Activated CD4-positive, CD25-positive, alpha-beta regulatory T cell treated with anti-CD3 and anti-CD28 coated beads, Interleukin-2, amount 50 U/mL, for 72 hours (primary cell): Measurements from ENCODE around the gene POLR2H.

ENCODE experiments used
- DNase-seq: peaks from one replicate; pipeline ENCODE4 v3.0.0; 2021

Gene POLR2H

GRCh38 chr3:184361532-184361931 lies at the start of gene POLR2H, which contains the start of gene CLCN2:
TSS of gene POLR2H (plus strand) at chr3:184361710. CDS start at chr3:184363493, 1,783 bp downstream.
TSS of gene CLCN2 (minus strand) at chr3:184361605. CDS start at chr3:184361479, 126 bp downstream.
- DNase-seq: no peak

DNA sequence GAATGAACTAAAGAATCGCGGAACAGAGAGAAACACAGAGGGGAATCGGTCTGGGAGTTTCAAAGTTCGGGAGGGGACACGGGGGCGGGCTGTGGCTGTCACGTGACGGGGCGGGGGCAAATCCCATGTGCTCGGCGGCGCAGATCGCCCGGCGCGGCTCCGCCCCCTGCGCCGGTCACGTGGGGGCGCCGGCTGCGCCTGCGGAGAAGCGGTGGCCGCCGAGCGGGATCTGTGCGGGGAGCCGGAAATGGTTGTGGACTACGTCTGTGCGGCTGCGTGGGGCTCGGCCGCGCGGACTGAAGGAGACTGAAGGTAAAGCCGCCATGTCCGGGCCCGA lies 47.2 kb upstream of the POLR2H start, which contains the start of gene EIF4G1:
TSS of gene EIF4G1 (plus strand) at position 244 of the 337 bp plus-strand sequence. CDS start 1,191 bp downstream, outside the sequence.
- DNase-seq: peak; percentile 94

DNA sequence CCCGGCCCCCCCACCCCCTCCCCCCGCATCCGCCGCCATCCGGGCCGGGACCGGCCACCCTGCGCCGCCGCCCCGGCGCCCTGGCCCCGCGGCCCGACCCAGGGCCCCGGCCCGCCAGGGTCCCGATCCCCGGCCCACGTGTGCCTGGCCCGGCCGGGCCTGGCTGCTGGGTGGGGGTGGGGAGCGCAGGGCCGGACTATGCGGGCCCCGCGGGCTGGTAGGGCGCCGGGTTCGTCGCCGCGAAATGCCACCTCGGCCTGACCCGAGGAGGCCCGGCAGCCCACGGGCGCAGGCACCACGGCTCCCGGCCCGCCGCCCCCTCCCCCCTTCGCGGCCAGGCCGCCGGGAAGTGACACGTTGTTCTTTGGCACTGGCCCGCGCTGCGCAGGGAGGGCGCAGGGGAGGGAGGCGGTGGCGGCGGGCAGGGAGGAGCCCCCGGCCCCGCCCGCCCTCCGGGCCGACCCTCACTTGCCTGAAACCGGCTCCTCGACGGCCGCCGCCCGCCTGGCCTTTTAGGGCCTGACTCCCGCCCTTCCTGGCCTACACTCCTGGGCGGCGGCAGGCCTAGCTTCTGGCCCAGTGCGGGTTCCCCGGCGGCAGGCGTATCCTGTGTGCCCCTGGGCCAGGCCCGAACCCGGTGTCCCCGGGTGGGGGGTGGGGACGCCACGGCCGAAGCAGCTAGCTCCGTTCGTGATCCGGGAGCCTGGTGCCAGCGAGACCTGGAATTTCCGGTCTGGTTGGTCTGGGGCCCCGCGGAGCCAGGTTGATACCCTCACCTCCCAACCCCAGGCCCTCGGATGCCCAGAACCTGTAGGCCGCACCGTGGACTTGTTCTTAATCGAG lies 46.6 kb upstream of the POLR2H start:
- DNase-seq: peak; percentile 66

DNA sequence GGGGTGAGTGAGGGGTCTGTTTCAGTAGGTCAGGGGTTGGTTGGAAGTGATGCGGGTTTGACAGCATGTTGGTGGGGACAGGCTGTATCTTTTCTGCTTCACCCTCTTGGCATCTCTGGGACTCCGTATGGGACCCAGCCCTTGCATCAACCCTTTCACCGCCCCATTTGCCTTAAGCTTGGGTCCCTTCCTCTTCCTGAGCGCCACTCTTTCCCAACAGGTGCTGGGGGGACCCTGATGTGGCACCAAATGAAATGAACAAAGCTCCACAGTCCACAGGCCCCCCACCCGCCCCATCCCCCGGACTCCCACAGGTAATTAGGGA lies 46.0 kb upstream of the POLR2H start:
- DNase-seq: no peak

- DNase-seq: no peak
Measured at GRCh38 chr3:184315871-184316661, 45.4 kb upstream of the POLR2H start.

DNA sequence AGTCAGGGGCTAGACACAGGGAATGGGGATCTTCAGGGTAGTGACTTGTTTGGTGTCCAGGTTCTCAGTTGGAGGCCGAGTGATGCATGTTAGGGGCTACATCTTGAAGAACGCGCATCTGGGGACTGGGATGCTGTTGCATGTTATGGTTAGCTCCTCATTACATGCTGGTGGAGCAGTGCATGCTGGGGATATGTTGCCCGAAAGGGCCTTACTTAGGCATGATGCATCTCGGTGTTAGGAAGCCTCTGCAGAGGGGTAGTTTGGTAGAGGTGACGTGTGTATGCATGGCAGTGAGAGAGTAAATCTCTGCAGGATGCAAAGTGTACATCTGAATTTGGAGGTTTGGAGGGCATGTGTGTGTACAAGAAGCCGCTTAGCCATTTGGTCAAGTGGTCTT lies 44.7 kb upstream of the POLR2H start:
- no peak for DNase-seq

DNA sequence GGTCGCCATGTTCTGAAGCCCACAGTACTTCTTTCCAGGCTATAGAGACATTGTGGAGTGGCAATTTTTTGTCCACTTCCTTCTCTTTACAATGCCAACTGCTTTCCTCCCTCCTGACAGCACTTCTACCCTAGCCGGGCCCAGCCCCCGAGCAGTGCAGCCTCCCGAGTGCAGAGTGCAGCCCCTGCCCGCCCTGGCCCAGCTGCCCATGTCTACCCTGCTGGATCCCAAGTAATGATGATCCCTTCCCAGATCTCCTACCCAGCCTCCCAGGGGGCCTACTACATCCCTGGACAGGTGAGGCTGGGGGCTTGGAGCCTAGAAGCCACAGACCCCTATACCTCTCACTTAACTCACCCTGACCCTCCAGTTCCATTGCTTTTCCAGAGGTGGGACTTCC lies 44.3 kb upstream of the POLR2H start:
- no peak for DNase-seq

GRCh38 chr3:184320104-184320445 lies 41.4 kb upstream of the POLR2H start:
- DNase-seq: no peak

- no peak for DNase-seq
Measured at GRCh38 chr3:184321666-184322065, 39.8 kb upstream of the POLR2H start.

GRCh38 chr3:184322731-184323487 lies 38.6 kb upstream of the POLR2H start:
- DNase-seq: no peak

DNA sequence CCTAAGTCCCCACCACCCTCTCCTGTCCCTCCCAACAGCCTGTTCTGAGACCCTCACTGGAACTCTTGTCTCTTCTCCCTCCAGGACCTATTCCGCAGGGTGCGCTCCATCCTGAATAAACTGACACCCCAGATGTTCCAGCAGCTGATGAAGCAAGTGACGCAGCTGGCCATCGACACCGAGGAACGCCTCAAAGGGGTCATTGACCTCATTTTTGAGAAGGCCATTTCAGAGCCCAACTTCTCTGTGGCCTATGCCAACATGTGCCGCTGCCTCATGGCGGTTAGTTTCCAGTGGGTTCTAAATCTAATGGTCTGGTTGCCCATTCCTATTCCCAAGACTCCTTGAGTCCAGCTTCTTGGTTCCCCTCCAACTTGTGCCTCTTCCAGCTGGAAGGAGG lies 37.8 kb upstream of the POLR2H start:
- no peak for DNase-seq

- DNase-seq: no peak
Measured at GRCh38 chr3:184325269-184325668, 36.2 kb upstream of the POLR2H start.

DNA sequence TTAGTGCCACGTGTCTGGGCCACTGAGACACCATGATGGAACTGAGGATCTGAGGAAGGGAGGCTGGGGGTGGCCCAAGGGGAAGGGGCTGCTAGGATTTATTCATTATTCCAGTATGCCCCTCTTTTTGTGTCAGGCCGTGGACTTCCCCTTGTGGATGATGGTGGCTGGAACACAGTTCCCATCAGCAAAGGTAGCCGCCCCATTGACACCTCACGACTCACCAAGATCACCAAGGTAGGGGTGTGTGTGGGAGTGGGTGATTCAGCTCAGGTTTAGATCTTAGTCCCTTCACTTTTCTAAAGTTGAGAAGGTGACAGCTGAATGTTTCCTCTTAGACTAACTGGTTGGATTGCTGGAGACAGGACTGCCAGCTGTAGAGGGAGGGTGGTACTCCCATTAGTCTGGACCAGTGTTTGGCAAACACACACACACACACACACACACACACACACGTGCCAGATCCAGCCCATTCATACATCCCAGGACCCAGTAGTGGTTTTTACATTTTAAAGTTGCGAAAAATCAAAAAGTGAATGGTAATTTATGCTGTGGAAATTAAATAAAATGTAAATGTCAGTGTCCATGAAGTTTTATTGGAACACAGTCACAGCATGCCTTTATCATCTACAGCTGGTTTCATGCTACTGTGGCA lies 35.7 kb upstream of the POLR2H start:
- DNase-seq: no peak

- DNase-seq: no peak
Measured at GRCh38 chr3:184327171-184327570, 34.3 kb upstream of the POLR2H start.

- DNase-seq: no peak
Measured at GRCh38 chr3:184328516-184328915, 33.0 kb upstream of the POLR2H start.

DNA sequence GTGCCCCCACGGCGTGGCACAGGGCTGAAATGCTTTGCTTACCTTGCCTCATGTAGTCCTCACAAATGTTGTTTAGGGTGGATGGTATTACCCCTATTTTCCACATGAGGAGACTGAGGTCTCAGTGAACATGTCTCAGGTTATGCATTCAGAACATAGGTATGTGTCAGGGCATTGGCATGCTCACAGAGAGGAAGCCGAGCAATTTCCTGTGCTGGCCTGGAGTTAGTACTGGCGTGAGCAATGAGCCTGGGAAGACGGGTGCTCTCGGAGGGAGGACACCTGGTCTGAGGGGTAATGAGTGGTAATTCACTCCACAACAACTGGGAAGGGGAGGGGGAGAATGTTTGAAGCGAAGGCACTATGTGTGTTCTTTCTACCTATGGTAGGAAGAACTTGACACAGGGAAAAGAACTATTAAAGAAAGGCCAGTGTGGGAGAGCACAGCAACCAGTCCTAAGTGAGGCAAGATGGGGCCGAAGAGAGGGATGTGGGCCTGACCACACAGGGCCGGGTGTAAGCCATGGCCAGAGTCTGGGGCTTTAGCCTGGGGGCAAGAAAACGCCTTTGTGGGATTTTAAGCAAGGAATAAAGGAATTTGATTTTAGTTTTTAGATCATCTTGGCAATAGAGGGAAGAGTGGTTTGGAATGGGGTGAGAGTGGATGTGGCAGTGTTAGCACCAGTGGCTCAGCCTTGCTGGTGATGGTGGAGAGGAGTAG lies 29.0 kb upstream of the POLR2H start:
- no peak for DNase-seq

- DNase-seq: no peak
Measured at GRCh38 chr3:184333190-184333589, 28.3 kb upstream of the POLR2H start.

- DNase-seq: no peak
Measured at GRCh38 chr3:184333700-184334099, 27.8 kb upstream of the POLR2H start.

DNA sequence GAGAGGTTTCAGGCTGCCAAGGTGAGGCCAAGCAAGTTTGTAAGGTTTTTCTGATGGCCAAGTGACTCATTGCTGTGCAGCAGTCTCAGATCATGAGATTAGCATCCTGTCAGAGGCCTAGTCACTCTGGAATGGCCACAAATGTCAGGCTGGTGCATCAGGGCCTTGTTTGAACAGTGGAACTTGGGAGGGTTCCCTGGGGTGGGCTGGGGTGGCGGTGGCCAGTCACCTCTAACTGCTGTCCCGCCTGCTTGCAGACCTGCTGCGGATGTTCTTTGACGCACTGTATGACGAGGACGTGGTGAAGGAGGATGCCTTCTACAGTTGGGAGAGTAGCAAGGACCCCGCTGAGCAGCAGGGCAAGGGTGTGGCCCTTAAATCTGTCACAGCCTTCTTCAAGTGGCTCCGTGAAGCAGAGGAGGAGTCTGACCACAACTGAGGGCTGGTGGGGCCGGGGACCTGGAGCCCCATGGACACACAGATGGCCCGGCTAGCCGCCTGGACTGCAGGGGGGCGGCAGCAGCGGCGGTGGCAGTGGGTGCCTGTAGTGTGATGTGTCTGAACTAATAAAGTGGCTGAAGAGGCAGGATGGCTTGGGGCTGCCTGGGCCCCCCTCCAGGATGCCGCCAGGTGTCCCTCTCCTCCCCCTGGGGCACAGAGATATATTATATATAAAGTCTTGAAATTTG lies 26.9 kb upstream of the POLR2H start:
- no peak for DNase-seq

DNA sequence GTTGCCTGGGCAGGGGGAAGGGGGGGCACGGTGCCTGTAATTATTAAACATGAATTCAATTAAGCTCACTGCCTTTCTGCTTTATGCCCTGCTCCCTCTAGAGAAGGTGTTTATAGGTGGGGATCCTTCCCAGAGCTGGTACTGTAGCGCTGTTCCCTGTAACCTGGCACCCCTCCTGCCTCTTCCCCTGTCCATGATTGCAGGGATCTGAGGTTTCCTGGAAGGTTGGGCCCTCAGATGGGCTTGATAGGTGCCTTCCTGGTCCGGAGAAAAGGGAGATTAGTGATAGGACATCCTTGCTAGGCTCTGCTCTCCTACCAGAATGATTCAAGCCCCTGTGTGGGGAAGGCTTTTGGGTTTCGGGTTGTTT lies 26.2 kb upstream of the POLR2H start:
- no peak for DNase-seq

DNA sequence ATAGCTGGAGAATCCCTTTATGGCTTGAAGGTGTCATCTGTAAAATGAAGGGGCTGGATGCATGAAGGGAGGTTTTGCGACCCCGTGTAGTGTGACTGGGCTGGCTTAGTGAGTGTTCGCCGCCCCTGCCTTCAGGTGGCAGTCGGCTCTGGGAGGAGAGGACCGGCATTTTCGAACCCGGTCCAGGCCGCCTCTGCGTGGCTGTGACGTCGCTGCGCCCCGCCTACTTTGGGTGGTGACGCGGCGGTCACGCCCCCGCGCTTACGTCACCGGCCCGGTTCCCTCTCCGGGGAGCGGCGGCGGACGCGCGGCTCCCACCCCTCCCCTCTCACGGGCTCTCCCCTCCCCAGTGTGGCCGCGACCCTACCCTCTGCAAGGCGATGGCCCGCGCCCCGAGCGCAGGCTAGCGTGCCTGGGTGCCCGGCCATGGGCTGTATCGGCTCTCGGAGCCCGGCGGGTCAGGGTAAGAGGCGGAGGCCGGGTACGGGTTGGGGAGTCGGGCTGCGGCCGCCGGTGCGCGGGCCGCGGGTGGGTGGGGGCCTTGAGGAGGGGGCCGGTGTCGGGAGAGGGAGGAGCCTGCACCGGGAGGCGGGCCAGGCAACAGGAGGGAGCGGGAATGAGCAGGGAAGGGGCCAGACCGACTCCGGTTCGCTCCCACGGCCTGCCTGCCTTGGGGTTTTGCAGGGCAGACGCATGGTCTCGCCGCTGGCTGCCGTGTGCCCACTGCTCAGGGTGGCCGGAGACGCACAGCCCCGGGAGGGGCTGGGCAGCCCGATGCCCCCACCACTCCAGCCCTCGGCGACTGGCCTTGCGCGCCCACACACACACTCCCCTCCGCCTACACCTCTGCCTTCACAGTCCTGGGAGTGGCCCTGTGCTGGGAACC lies 25.6 kb upstream of the POLR2H start:
- DNase-seq: peak; percentile 89
